T-helper 17 cell (primary cell): ENCODE measurements around the gene MT3. TPM values are rescaled to one million over a fixed set of nuclear protein-coding genes. Genes with fewer than 3 reads are reported as not detected.
A peak's percentile ranks its signal among the peaks of the same experiment; 100 is the strongest.

Experiments
- ATAC-seq: fragments of 150-1000 bp; cut with Tn5 transposase; 2 replicates; pipeline ENCODE4 v1.10.0; 2021; ENCODE audit warnings: mild to moderate bottlenecking, moderate library complexity
- DNase-seq, 3 donors: peaks; one replicate each; pipeline versions ENCODE4 v3.0.0 to v3.0.0-alpha.2; 2020 to 2021
- H3K9me3 ChIP-seq: one replicate; pipeline ENCODE4 v1.7.0; 2013; ENCODE audit warnings: low read length, mild to moderate bottlenecking; ENCODE audit not compliant: control insufficient read depth, poor library complexity, severe bottlenecking
- H3K27ac Mint-ChIP-seq: one replicate; pipeline ENCODE4 v1.8.0; 2022; ENCODE audit warnings: mild to moderate bottlenecking, moderate library complexity, mixed read lengths
- H3K27me3 Mint-ChIP-seq: one replicate; pipeline ENCODE4 v1.8.0; 2022; ENCODE audit warnings: mixed read lengths
- H3K36me3 Mint-ChIP-seq: one replicate; pipeline ENCODE4 v1.8.0; 2022; ENCODE audit warnings: low read depth, mixed read lengths
- H3K4me1 Mint-ChIP-seq: one replicate; pipeline ENCODE4 v1.8.0; 2022; ENCODE audit warnings: mild to moderate bottlenecking, mixed read lengths
- H3K4me3 Mint-ChIP-seq: one replicate; pipeline ENCODE4 v1.8.0; 2022; ENCODE audit warnings: mild to moderate bottlenecking, moderate library complexity, mixed read lengths
- total RNA-seq, 4 donors: library from RNA in 2 of 4; stranded (reverse) in 2 of 4; gene quantifications; one replicate each; pipeline ENCODE4 v1.2.3 and lab custom pipeline; 2022 to 2026

MT3 gene
- total RNA-seq (not detected), total RNA-seq (lab: John Stamatoyannopoulos, UW) (0 reads per million in 2 donors)

GRCh38 chr16:56589141-56590039 lies at the start of gene MT3:
TSS of gene MT3 (plus strand) at chr16:56589528. CDS start at chr16:56589591, 63 bp downstream.
- peaks cover 17% of the 10 kb centered on the region for H3K4me1 Mint-ChIP-seq
- ATAC-seq (peak; percentile 70), DNase-seq (no peak)
- H3K36me3 Mint-ChIP-seq: peaks cover 8% of the 10 kb centered on the region
- peak within 1 kb of the TSS; percentile 91 for H3K4me3 Mint-ChIP-seq
- peaks cover 54% of the 10 kb centered on the region for H3K27me3 Mint-ChIP-seq
- no peak within 1 kb of the TSS for H3K27ac Mint-ChIP-seq
- no peaks in the 10 kb centered on the region for H3K9me3 ChIP-seq

- Mint-ChIP-seq H3K4me3 (no peak overlapping the region), H3K27ac (no peak overlapping the region), H3K4me1 (no peaks in the 10 kb centered on the region), H3K27me3 (peaks cover 59% of the 10 kb centered on the region), H3K36me3 (peaks cover 4% of the 10 kb centered on the region)
- ATAC-seq (no peak), DNase-seq (no peak)
- H3K9me3 ChIP-seq: no peaks in the 10 kb centered on the region
Measured at GRCh38 chr16:56539656-56540055, 49.7 kb upstream of the MT3 start.

GRCh38 chr16:56542039-56542438 lies 47.3 kb upstream of the MT3 start:
- H3K27ac Mint-ChIP-seq: peak overlapping the region; percentile 6
- ATAC-seq: no peak

GRCh38 chr16:56547120-56547948 lies 42.0 kb upstream of the MT3 start:
- H3K9me3 ChIP-seq: no peaks in the 10 kb centered on the region
- Mint-ChIP-seq H3K27ac (peak overlapping the region; percentile 71), H3K4me3 (no peak overlapping the region), H3K27me3 (peaks cover 30% of the 10 kb centered on the region), H3K36me3 (no peaks in the 10 kb centered on the region), H3K4me1 (peaks cover 12% of the 10 kb centered on the region)
- ATAC-seq (no peak), DNase-seq (no peak)

More at GRCh38 chr16:56542039-56542438, 47.3 kb upstream of the MT3 start:
- Mint-ChIP-seq H3K36me3 (peaks cover 4% of the 10 kb centered on the region), H3K27me3 (peaks cover 49% of the 10 kb centered on the region), H3K4me3 (no peak overlapping the region), H3K4me1 (no peaks in the 10 kb centered on the region)
- no peaks in the 10 kb centered on the region for H3K9me3 ChIP-seq
- DNase-seq: no peak

GRCh38 chr16:56547949-56548567 lies 41.3 kb upstream of the MT3 start:
- Mint-ChIP-seq H3K27ac (no peak overlapping the region), H3K27me3 (peaks cover 23% of the 10 kb centered on the region), H3K36me3 (no peaks in the 10 kb centered on the region), H3K4me1 (peaks cover 12% of the 10 kb centered on the region), H3K4me3 (no peak overlapping the region)
- no peaks in the 10 kb centered on the region for H3K9me3 ChIP-seq
- ATAC-seq: no peak
- no peak for DNase-seq

DNA sequence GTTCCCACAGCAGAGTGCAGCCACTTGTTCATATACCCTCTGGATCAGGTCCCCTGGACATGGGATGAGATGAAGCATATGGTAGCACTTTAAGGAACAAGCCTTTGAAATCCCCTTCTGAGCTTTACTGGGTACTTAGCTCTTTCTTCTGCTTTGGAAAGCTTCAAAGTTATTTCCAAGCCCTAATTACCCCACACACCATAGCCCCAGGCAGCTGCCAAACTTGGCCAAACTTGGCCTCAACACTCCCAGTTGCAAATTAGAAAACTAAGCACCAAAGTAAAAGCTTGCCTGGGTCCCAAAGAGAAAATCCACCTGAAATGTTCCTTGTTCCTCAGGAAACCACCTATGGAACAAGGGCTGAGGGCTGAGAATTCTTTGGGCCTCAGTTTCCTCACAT lies 40.2 kb upstream of the MT3 start:
- no peaks in the 10 kb centered on the region for H3K9me3 ChIP-seq
- no peak overlapping the region for H3K4me3 Mint-ChIP-seq
- DNase-seq (no peak), ATAC-seq (no peak)
- peaks cover 14% of the 10 kb centered on the region for H3K4me1 Mint-ChIP-seq
- H3K36me3 Mint-ChIP-seq: peaks cover 4% of the 10 kb centered on the region
- H3K27ac Mint-ChIP-seq: no peak overlapping the region
- H3K27me3 Mint-ChIP-seq: peaks cover 29% of the 10 kb centered on the region

DNA sequence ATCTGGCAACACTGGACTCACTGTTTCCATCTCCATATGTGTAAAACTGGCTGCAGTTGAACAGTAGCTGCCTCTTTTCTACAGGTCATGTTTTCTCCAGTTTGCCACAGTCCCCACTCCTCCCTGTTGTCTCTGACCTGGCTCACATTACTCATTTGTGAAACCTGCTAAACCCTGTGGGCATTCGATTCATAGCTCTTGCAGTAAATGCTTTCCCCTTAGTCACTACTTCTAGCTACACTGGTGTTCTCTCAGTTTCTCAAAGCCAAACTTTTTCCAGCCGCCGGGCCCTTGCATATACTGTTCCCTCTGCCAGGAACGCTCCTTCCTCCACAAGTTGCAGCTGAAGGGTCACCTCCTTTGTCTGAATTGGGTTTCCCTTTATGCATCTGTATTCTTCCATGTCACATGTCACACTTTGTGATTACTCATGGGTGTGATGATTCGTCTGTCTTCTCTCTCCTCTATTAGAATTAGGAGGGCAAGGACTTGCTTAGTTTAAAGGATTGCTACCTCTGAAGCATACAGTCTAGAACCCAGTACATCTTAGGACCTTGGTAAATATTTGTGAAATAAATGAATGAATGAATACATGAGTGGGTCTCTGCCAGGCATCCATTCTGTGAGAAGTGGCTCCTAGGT lies 39.5 kb upstream of the MT3 start:
- ATAC-seq (no peak), DNase-seq (no peak)
- H3K4me3 Mint-ChIP-seq: no peak overlapping the region
- no peaks in the 10 kb centered on the region for H3K9me3 ChIP-seq
- H3K4me1 Mint-ChIP-seq: peaks cover 14% of the 10 kb centered on the region
- H3K27me3 Mint-ChIP-seq: peaks cover 36% of the 10 kb centered on the region
- no peak overlapping the region for H3K27ac Mint-ChIP-seq
- peaks cover 4% of the 10 kb centered on the region for H3K36me3 Mint-ChIP-seq

- Mint-ChIP-seq H3K4me1 (peaks cover 14% of the 10 kb centered on the region), H3K36me3 (peaks cover 4% of the 10 kb centered on the region), H3K4me3 (peak overlapping the region; percentile 52), H3K27me3 (peaks cover 51% of the 10 kb centered on the region), H3K27ac (no peak overlapping the region)
- ATAC-seq (no peak), DNase-seq (no peak)
- no peaks in the 10 kb centered on the region for H3K9me3 ChIP-seq
Measured at GRCh38 chr16:56551796-56552738, 37.3 kb upstream of the MT3 start.

DNA sequence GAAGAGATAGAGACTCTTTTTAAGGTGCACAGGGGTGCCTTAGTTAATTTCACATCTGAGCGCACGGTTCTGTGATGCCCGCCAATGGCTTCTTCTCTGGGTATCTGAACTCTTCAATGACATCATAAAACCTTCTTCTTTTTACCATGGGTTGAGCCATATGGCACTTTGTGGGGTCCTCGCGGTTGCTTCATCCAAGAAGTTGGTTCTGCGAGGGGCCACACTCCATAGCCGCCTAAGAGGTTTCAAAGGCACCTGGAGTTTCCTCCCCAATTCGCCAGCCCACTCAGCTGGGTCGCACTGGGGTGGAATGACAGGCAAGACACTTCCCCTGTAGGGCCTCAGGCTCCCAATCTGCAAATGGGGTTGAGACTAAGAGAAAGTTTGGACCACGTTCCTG lies 34.9 kb upstream of the MT3 start:
- H3K4me3 Mint-ChIP-seq: no peak overlapping the region
- H3K27me3 Mint-ChIP-seq: peaks cover 68% of the 10 kb centered on the region
- no peak overlapping the region for H3K27ac Mint-ChIP-seq
- ATAC-seq (no peak), DNase-seq (no peak)
- H3K4me1 Mint-ChIP-seq: peaks cover 7% of the 10 kb centered on the region
- H3K9me3 ChIP-seq: no peaks in the 10 kb centered on the region
- H3K36me3 Mint-ChIP-seq: peaks cover 4% of the 10 kb centered on the region

- no peak for ATAC-seq
- no peaks in the 10 kb centered on the region for H3K9me3 ChIP-seq
- Mint-ChIP-seq H3K27me3 (peaks cover 66% of the 10 kb centered on the region), H3K4me3 (no peak overlapping the region), H3K4me1 (peaks cover 5% of the 10 kb centered on the region), H3K36me3 (peaks cover 9% of the 10 kb centered on the region), H3K27ac (no peak overlapping the region)
- no peak for DNase-seq
Measured at GRCh38 chr16:56558024-56558747, 31.1 kb upstream of the MT3 start.

GRCh38 chr16:56559109-56559508 lies 30.2 kb upstream of the MT3 start:
- H3K4me3 Mint-ChIP-seq: no peak overlapping the region
- no peak overlapping the region for H3K27ac Mint-ChIP-seq
- H3K4me1 Mint-ChIP-seq: peaks cover 3% of the 10 kb centered on the region
- DNase-seq (no peak), ATAC-seq (no peak)
- peaks cover 5% of the 10 kb centered on the region for H3K36me3 Mint-ChIP-seq
- H3K9me3 ChIP-seq: no peaks in the 10 kb centered on the region
- peaks cover 57% of the 10 kb centered on the region for H3K27me3 Mint-ChIP-seq
